Smooth muscle cell (in vitro differentiated cells): ENCODE measurements around the gene KIAA1549. TPM values are rescaled to one million over a fixed set of nuclear protein-coding genes. Genes with fewer than 3 reads are reported as not detected.
A peak's percentile ranks its signal among the peaks of the same experiment; 100 is the strongest.

Experiments used
- DNase-seq: peaks from one replicate; lab custom pipeline; 2025; ENCODE audit not compliant: unreplicated experiment; lab: John Stamatoyannopoulos, UW
- H2AFZ ChIP-seq: fragments of 200-600 bp; sonication (generic); 2 replicates; pipeline ENCODE4 v1.6.0; 2016; ENCODE audit warnings: antibody characterized with exemption, low read depth, mild to moderate bottlenecking
- H3F3A ChIP-seq: fragments of 200-600 bp; sonication (generic); 2 replicates; pipeline ENCODE4 v1.6.0; 2017; ENCODE audit warnings: antibody characterized with exemption, low read depth
- H3K27ac ChIP-seq: fragments of 200-600 bp; sonication (generic); 2 replicates; pipeline ENCODE4 v1.5.1; 2016; ENCODE audit warnings: low read depth, mild to moderate bottlenecking
- H3K27me3 ChIP-seq: fragments of 200-600 bp; sonication (generic); 2 replicates; pipeline ENCODE4 v1.6.1; 2016; ENCODE audit warnings: low read depth, mild to moderate bottlenecking
- H3K36me3 ChIP-seq: fragments of 200-600 bp; sonication (generic); 2 replicates; pipeline ENCODE4 v1.5.1; 2016; ENCODE audit warnings: low read depth
- H3K4me1 ChIP-seq: fragments of 200-600 bp; sonication (generic); 2 replicates; pipeline ENCODE4 v1.5.1; 2016; ENCODE audit warnings: low read depth
- H3K4me2 ChIP-seq: fragments of 200-600 bp; sonication (generic); 2 replicates; pipeline ENCODE4 v1.6.0; 2016; ENCODE audit warnings: mild to moderate bottlenecking
- H3K4me3 ChIP-seq: fragments of 200-600 bp; sonication (generic); 2 replicates; pipeline ENCODE4 v1.5.1; 2016; ENCODE audit warnings: mild to moderate bottlenecking
- H3K79me2 ChIP-seq: fragments of 200-600 bp; sonication (generic); 2 replicates; pipeline ENCODE4 v1.6.0; 2016; ENCODE audit warnings: low read depth, mild to moderate bottlenecking
- H3K9ac ChIP-seq: fragments of 200-600 bp; sonication (generic); 2 replicates; pipeline ENCODE4 v1.6.0; 2016; ENCODE audit warnings: low read depth
- H3K9me3 ChIP-seq: fragments of 200-600 bp; sonication (generic); replicated peaks from 2 replicates; pipeline ENCODE4 v1.5.1; 2016; ENCODE audit warnings: low read depth
- H4K20me1 ChIP-seq: fragments of 200-600 bp; sonication (generic); 2 replicates; pipeline ENCODE4 v1.6.0; 2016; ENCODE audit warnings: low read depth
- WGBS: methylation state at CpG from one replicate; pipeline ENCODE4 v1.1.7; 2016; ENCODE audit warnings: low lambda C conversion rate; 5-methylcytosine and 5-hydroxymethylcytosine counted together
- polyA plus RNA-seq: library from polyadenylated mRNA; unstranded; fragments of >200 nt; fragmentation: Nextera tagmentation; extraction: Ambion mirVana; gene quantifications from 2 replicates; pipeline ENCODE4 v1.2.1, GENCODE V29; 2016
- total RNA-seq: library from RNA; depleted of rRNA; stranded (reverse); fragments of >200 nt; gene quantifications from 2 replicates; pipeline ENCODE4 v1.2.3, GENCODE V29; 2014
- TF ChIP-seq, protein P1 (sequence below): fragments of 200-600 bp; sonication (generic); IDR thresholded peaks from 2 replicates; pipeline ENCODE4 v1.5.1; 2017; ENCODE audit warnings: borderline replicate concordance, mild to moderate bottlenecking, antibody characterized with exemption; ENCODE audit not compliant: insufficient read depth, poor library complexity, severe bottlenecking

The KIAA1549 gene
- total and polyA plus RNA-seq, 2 experiments from 2014 or later, result 4.1 to 7.1 TPM

DNA sequence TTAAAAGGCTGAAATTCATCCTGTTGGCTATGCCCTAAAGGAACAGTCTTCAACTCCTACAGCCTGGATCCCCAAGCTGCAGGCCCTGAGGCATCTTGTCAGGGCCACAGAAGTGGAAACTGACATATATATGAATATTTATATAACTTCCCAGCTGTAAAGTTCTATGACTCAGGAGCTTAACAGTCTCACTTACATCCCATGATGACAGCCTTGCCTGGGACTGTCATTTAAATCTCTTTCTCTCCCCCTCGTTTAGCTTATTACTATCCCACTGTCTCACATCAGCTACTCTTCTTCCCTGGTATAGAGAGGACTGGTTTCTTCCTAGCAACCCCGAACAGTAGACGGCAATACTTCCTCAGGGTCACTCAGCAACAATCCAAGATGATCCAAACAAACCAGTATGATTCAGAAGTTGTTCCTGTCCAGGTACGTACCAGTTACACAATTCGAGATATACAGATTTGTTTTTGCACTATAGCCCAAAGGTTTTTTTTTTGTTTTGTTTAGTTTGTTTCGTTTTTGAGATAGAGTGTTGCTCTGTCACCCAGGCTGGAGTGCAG, 22.7 kb downstream of the KIAA1549 start:
- H3K4me1 ChIP-seq, result no peaks in the 10 kb centered on the region
- H3F3A ChIP-seq, result no peaks in the 10 kb centered on the region
- H3K9me3 ChIP-seq, result no peaks in the 10 kb centered on the region
- no peak overlapping the region for H3K4me2 ChIP-seq
- H4K20me1 ChIP-seq, result peaks cover 46% of the 10 kb centered on the region
- no peaks in the 10 kb centered on the region for H3K27me3 ChIP-seq
- H3K79me2 ChIP-seq, result peaks cover 4% of the 10 kb centered on the region
- no peak overlapping the region for H3K4me3 ChIP-seq
- H3K36me3 ChIP-seq, result no peaks in the 10 kb centered on the region
- 71% methylated on average over 6 of the region's 6 CpGs for WGBS
- TF ChIP-seq, protein P1, sequence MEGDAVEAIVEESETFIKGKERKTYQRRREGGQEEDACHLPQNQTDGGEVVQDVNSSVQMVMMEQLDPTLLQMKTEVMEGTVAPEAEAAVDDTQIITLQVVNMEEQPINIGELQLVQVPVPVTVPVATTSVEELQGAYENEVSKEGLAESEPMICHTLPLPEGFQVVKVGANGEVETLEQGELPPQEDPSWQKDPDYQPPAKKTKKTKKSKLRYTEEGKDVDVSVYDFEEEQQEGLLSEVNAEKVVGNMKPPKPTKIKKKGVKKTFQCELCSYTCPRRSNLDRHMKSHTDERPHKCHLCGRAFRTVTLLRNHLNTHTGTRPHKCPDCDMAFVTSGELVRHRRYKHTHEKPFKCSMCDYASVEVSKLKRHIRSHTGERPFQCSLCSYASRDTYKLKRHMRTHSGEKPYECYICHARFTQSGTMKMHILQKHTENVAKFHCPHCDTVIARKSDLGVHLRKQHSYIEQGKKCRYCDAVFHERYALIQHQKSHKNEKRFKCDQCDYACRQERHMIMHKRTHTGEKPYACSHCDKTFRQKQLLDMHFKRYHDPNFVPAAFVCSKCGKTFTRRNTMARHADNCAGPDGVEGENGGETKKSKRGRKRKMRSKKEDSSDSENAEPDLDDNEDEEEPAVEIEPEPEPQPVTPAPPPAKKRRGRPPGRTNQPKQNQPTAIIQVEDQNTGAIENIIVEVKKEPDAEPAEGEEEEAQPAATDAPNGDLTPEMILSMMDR, result no peak
- H2AFZ ChIP-seq, result no peak overlapping the region
- H3K9ac ChIP-seq, result peak overlapping the region; percentile 16
- H3K27ac ChIP-seq, result peak overlapping the region; percentile 52
- no peak for DNase-seq

DNA sequence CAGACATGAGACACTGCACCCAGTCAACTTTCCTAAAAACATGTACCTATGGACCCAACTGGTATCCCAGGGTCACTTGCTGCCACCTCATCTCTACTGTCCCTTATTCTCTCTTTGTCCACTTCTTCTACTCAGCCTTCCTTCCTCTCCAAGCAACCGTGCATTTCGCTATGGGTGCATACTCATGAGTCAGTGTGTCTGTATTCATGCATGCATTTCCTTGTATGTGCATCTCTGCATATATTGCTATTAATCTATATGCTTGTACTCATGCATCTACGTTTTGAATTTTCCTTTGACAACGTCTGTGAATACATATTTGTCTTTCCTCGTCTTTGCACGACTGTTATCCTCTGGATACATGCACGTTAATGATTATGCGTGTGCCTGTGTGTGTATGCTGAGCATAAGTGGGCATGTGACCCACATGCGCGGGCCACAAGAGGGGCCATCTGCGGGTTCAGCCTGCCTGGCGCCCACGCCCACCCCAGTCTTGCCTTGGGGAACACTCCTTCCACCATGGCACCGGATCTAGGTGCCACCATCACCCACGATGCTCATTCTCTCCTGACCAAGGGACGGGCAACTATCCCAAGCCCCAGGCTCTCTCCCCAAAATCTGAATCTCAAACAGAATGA, 23.3 kb downstream of the KIAA1549 start:
- WGBS, result 98% methylated on average over 16 of the region's 16 CpGs
- TF ChIP-seq, protein P1, result no peak
- Histone ChIP-seq H3K4me1 (no peaks in the 10 kb centered on the region), H3K9ac (peak overlapping the region; percentile 16), H3K9me3 (no peaks in the 10 kb centered on the region), H3F3A (no peaks in the 10 kb centered on the region), H3K27me3 (no peaks in the 10 kb centered on the region), H2AFZ (no peak overlapping the region), H3K79me2 (peaks cover 4% of the 10 kb centered on the region), H3K4me2 (no peak overlapping the region), H4K20me1 (peaks cover 46% of the 10 kb centered on the region), H3K36me3 (no peaks in the 10 kb centered on the region), H3K27ac (peak overlapping the region; percentile 52), H3K4me3 (no peak overlapping the region)
- DNase-seq, result no peak

- H3K4me1 ChIP-seq, result no peaks in the 10 kb centered on the region
- no peak overlapping the region for H3K4me3 ChIP-seq
- no peaks in the 10 kb centered on the region for H3K36me3 ChIP-seq
- 100% methylated on average over 2 of the region's 3 CpGs for WGBS
- DNase-seq, result no peak
- H3K9me3 ChIP-seq, result no peaks in the 10 kb centered on the region
- no peak overlapping the region for H3K27ac ChIP-seq
- H3K9ac ChIP-seq, result no peak overlapping the region
- H3K79me2 ChIP-seq, result peaks cover 4% of the 10 kb centered on the region
- no peak overlapping the region for H2AFZ ChIP-seq
- H4K20me1 ChIP-seq, result peaks cover 44% of the 10 kb centered on the region
- no peaks in the 10 kb centered on the region for H3K27me3 ChIP-seq
- TF ChIP-seq, protein P1, result no peak
- no peaks in the 10 kb centered on the region for H3F3A ChIP-seq
- no peak overlapping the region for H3K4me2 ChIP-seq
Observed at GRCh38 chr7:138957217-138957616, 24.0 kb downstream of the KIAA1549 start.
